GM10266 (cell line): ENCODE measurements around the gene SPAG9.

ENCODE experiments used
- DNase-seq: peaks from one replicate; pipeline ENCODE4 v3.0.0; 2012; ENCODE audit errors: extremely low spot score
- TF ChIP-seq, protein P1 (sequence below): IDR thresholded peaks from 2 replicates; pipeline ENCODE4 v1.5.1; 2012; ENCODE audit warnings: mild to moderate bottlenecking, low read depth; ENCODE audit not compliant: control insufficient read depth, insufficient read depth; ENCODE audit errors: missing control alignments

SPAG9 gene, protein sequence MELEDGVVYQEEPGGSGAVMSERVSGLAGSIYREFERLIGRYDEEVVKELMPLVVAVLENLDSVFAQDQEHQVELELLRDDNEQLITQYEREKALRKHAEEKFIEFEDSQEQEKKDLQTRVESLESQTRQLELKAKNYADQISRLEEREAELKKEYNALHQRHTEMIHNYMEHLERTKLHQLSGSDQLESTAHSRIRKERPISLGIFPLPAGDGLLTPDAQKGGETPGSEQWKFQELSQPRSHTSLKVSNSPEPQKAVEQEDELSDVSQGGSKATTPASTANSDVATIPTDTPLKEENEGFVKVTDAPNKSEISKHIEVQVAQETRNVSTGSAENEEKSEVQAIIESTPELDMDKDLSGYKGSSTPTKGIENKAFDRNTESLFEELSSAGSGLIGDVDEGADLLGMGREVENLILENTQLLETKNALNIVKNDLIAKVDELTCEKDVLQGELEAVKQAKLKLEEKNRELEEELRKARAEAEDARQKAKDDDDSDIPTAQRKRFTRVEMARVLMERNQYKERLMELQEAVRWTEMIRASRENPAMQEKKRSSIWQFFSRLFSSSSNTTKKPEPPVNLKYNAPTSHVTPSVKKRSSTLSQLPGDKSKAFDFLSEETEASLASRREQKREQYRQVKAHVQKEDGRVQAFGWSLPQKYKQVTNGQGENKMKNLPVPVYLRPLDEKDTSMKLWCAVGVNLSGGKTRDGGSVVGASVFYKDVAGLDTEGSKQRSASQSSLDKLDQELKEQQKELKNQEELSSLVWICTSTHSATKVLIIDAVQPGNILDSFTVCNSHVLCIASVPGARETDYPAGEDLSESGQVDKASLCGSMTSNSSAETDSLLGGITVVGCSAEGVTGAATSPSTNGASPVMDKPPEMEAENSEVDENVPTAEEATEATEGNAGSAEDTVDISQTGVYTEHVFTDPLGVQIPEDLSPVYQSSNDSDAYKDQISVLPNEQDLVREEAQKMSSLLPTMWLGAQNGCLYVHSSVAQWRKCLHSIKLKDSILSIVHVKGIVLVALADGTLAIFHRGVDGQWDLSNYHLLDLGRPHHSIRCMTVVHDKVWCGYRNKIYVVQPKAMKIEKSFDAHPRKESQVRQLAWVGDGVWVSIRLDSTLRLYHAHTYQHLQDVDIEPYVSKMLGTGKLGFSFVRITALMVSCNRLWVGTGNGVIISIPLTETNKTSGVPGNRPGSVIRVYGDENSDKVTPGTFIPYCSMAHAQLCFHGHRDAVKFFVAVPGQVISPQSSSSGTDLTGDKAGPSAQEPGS (N-terminal part only)

DNA sequence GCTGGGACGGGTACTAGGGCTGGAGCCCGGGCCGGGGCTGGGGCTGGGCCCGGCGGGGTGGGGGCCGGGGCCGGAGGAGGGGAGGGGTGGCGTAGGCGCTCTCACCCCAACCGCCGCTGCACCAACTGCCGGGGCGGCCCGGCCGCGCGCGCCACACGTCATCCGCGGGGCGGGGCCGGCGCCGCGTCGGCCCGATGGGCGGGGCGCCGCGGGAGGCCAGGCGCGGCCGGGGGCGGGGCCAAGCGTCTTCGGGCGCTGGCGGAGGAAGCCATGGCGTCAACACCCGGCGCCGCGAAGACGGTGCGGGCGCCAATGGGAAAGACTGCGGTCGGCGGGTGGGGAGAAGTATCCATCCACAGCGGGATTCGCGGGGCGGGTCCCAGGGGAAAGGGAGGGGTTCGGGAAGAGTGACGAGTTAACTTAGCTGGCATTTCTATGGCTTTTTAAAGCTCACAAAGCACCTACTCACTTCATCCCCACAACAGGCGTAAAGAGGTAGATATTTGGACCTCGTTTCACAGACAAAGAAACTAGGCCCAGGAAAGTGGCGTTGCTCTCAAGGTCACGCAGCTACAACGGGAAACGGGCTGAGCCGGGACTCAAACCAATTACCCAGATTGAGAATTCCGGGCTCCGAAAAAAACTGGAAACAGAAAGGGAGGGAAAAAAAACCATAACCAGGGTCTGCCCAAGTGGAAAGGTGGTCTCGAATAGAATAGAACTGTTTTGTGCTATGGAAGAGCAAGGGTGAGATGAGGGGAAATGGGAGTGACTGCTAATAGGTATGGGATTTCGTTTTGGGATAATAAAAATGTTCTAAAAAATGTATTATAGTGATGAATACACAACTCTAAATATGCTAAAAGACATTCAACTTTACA, at the start of gene SPAG9:
Gene SPAG9 (minus strand): TSS at position 130 of the 881 bp plus-strand sequence. CDS start 212 bp downstream, outside the sequence.
- TF ChIP-seq, protein P1, sequence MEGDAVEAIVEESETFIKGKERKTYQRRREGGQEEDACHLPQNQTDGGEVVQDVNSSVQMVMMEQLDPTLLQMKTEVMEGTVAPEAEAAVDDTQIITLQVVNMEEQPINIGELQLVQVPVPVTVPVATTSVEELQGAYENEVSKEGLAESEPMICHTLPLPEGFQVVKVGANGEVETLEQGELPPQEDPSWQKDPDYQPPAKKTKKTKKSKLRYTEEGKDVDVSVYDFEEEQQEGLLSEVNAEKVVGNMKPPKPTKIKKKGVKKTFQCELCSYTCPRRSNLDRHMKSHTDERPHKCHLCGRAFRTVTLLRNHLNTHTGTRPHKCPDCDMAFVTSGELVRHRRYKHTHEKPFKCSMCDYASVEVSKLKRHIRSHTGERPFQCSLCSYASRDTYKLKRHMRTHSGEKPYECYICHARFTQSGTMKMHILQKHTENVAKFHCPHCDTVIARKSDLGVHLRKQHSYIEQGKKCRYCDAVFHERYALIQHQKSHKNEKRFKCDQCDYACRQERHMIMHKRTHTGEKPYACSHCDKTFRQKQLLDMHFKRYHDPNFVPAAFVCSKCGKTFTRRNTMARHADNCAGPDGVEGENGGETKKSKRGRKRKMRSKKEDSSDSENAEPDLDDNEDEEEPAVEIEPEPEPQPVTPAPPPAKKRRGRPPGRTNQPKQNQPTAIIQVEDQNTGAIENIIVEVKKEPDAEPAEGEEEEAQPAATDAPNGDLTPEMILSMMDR, result no peak
- peak; percentile 99 for DNase-seq

DNA sequence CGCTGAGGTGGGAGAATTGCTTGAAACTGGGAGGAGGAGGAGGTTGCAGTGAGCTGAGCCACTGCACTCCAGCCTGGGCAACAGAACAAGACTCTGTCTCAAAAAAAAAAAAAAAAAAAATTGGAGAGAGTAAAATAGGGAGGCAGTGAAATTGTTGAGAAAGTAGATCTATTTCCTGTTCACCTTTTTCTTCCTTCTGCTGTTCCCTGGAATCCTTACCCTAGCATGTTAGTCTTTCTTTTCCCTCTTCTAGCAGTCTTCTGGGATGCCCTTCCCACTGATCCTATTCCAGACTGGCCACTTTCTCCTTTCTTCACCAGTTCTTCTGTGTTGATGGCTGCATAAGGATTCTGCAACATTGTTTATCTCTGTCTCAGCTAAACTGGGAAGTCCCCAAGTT, 48.7 kb upstream of the SPAG9 start:
- no peak for DNase-seq
- TF ChIP-seq, protein P1, result no peak

DNA sequence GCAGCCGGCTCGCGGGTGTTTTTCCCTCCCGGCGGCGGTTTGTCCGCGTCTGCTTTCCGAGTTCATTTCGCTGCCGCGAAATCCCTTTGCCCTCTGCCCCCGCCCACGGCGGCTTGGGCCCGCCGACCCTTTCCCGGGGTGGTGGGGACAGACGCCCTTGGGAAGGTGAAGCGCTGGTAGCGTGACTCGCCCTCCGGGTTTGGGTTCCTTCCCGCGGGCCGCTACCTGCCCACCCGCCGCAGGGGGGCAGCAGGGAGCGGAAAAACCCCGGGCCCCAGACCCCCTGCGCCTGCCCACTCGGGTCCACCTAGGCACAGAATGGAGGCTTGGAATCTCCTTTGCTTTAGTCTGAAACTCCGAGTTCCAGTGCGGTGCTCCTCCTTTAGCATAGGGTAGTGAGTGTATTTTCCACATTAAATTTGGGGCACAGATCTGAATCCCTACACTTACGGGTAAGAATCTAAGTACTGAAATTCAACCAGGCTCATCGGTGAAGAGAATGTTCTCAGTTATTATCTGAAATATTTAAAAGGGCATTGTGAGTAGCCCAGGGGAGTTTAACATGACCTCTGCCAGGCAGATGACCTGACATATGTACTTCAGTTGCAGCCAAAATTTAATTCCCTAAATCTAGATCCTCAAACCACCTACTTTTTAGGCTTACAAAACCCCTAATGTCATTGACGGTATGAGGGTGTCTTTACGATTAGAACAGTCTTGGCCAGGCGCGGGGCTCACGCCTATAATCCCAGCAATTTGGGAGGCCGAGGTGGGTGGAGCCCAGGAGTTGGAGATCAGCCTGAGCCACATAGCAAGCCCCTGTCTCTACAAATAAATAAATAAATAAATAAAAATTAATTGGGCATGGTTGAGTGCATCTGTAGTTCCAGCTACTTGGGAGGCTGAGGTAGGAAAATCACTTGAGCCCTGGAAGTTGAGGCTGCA, 46.6 kb upstream of the SPAG9 start:
- TF ChIP-seq, protein P1, result peak; percentile 76
- DNase-seq, result peak; percentile 89

DNA sequence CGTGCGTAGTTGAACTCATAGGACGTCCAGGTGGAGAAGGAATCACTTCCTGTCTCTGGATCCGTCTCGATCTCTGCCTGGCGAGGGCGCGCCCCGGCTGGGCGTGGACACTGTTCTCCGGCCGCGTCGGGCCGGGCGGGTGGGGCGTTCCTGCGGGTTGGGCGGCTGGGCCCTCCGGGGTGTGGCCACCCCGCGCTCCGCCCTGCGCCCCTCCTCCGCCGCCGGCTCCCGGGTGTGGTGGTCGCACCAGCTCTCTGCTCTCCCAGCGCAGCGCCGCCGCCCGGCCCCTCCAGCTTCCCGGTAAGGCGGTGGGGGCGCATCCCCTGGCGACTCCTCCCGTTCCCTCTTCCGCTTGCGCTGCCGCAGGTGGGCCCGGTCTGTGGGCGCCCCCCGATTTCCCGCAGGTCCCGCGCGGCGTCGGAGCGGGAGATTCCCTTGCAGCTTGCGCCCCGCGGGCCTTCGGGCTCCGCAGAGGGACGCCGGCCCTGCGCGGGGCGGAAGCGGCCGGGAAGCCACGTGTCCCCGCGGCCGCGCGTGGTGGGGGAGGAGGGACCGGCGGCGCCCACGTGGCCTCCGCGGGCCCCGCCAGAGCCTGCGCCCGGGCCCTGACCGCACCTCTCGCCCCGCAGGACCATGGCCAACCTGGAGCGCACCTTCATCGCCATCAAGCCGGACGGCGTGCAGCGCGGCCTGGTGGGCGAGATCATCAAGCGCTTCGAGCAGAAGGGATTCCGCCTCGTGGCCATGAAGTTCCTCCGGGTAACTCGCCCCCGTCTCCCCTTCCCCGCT, 45.7 kb upstream of the SPAG9 start, which contains the start of gene NME2:
Gene NME2 (plus strand): TSS at position 214 of the 789 bp plus-strand sequence. CDS start 420 bp downstream, at position 634.
- TF ChIP-seq, protein P1, result peak; percentile 17
- DNase-seq, result peak; percentile 96

DNA sequence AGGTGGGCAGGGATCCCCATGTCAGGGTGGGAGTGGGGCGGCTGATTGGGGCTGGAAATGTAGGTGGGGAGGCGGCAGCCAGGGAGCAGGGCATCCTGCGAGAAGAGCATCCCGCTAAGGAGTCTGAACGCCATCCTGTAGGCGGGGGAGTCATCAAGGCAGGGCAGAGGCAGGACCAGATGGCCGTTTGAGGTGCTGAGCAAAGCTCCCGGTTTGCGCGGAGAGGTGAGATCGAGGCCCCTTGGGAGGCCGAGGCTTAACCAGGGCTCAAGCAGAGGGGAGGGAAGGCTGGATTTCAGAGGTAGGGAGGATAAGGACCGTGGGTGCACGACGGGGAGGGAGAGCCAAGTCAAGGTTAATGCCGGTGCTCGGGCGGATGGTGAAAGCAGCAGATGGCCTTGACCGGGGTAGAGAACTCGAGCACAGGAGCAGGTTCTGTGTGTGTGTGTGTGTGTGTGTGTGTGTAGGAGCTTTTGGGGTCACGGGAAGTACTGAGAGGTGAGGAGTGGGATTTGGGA, 45.1 kb upstream of the SPAG9 start:
- TF ChIP-seq, protein P1, result no peak
- peak; percentile 46 for DNase-seq
